HepG2 (cell line): ENCODE results near the gene BMPER. TPM values are rescaled to one million over a fixed set of nuclear protein-coding genes. Genes with fewer than 3 reads are reported as not detected.

Experiments used
- ATAC-seq: fragments of 200-7000 bp; cut with Tn5 transposase; 3 replicates; pipeline ENCODE4 v1.9.1; 2020; ENCODE audit warnings: mild to moderate bottlenecking, moderate library complexity
- BruUV-seq: library from RNA; stranded (reverse); fragments of 400-500 nt; replicated peaks from 2 replicates; lab custom pipeline; 2021; lab: Mats Ljungman, UMichigan
- CTCF ChIA-PET: fragments of 300-600 bp; formaldehyde crosslinking; extraction: SDS; loops from one replicate; lab custom pipeline; 2021; ENCODE audit warnings: low total read pairs, inconsistent platforms, low intra/inter-chr PET ratio; lab: Yijun Ruan, JAX
- POLR2A ChIA-PET: fragments of 350-600 bp; sonication (Branson Sonifier 250); formaldehyde crosslinking; loops from one replicate; lab custom pipeline; 2020; ENCODE audit warnings: antibody characterized with exemption, inconsistent platforms; lab: Yijun Ruan, JAX
- DNase-seq: peaks from one replicate; pipeline ENCODE4 v3.0.0-alpha.2; 2015; ENCODE audit warnings: low spot score
- FAIRE-seq: peaks from 3 replicates; lab custom pipeline; 2011; peaks lifted over from hg19 to GRCh38; lab: Jason Lieb, UNC
- H2AFZ ChIP-seq: one replicate; pipeline ENCODE4 v1.6.1; 2011; ENCODE audit warnings: low read length, inconsistent platforms
- H3K27ac ChIP-seq: fragments of 300-600 bp; 3 replicates; pipeline ENCODE4 v1.8.0; 2011; ENCODE audit warnings: mixed run types, mild to moderate bottlenecking, mixed read lengths, low read length, inconsistent platforms; ENCODE audit not compliant: insufficient read depth; ENCODE audit errors: extremely low read length
- H3K27me3 ChIP-seq, 2 experiments: fragments of 200-600 bp in 1 of 2; 2 replicates in 1 of 2; 3 replicates in 1 of 2; pipeline versions ENCODE4 v1.6.0 to v1.8.0; 2011; ENCODE audit warnings: low read length in 2 of 2, mild to moderate bottlenecking in 2 of 2, moderate library complexity in 2 of 2, inconsistent platforms in 1 of 2; ENCODE audit not compliant: insufficient read depth in 2 of 2, control insufficient read depth in 1 of 2
- H3K36me3 ChIP-seq, 2 experiments: fragments of 200-600 bp in 1 of 2; replicated peaks in 1 of 2; 2 replicates in 1 of 2; 3 replicates in 1 of 2; pipeline versions ENCODE4 v1.5.1 to v1.8.0; 2011; ENCODE audit warnings: low read length in 2 of 2, inconsistent platforms in 1 of 2; ENCODE audit not compliant: insufficient read depth in 2 of 2, control insufficient read depth in 1 of 2
- H3K4me1 ChIP-seq: 2 replicates; pipeline ENCODE4 v1.5.1; 2012; ENCODE audit warnings: low read length, inconsistent platforms; ENCODE audit not compliant: insufficient read depth
- H3K4me2 ChIP-seq: 2 replicates; pipeline ENCODE4 v1.6.0; 2011; ENCODE audit warnings: low read depth, low read length, inconsistent platforms
- H3K4me3 ChIP-seq, 3 experiments: fragments of 200-600 bp in 1 of 3; sonication (generic), shearing (Covaris generic) in 1 of 3; replicated peaks in 1 of 3; 2 replicates each; pipeline ENCODE4 v1.5.1; 2011 to 2016; ENCODE audit warnings: low read length in 3 of 3, inconsistent platforms in 2 of 3, low read depth in 2 of 3, mild to moderate bottlenecking in 2 of 3, control low read depth in 1 of 3, mixed read lengths in 1 of 3; ENCODE audit not compliant: insufficient read depth in 1 of 3
- H3K79me2 ChIP-seq: one replicate; pipeline ENCODE4 v1.6.1; 2011; ENCODE audit warnings: low read length, inconsistent platforms; ENCODE audit not compliant: insufficient read depth
- H3K9ac ChIP-seq: 2 replicates; pipeline ENCODE4 v1.6.0; 2011; ENCODE audit warnings: mild to moderate bottlenecking, low read depth, low read length, inconsistent platforms; ENCODE audit not compliant: insufficient read depth
- H3K9me3 ChIP-seq: 2 replicates; pipeline ENCODE4 v1.5.1; 2012; ENCODE audit warnings: mild to moderate bottlenecking, low read length
- H4K20me1 ChIP-seq: 2 replicates; pipeline ENCODE4 v1.6.0; 2011; ENCODE audit warnings: inconsistent platforms, mild to moderate bottlenecking, low read length, moderate library complexity; ENCODE audit not compliant: insufficient read depth
- AGO1 ChIP-seq: fragments of 200-400 bp; formaldehyde crosslinking; IDR thresholded peaks from 2 replicates; pipeline ENCODE4 v1.6.1; 2017; ENCODE audit warnings: mild to moderate bottlenecking, low read depth, low read length, moderate library complexity; ENCODE audit not compliant: poor library complexity, severe bottlenecking
- FIP1L1 ChIP-seq: fragments of 200-400 bp; formaldehyde crosslinking; IDR thresholded peaks from 2 replicates; pipeline ENCODE4 v1.6.1; 2018; ENCODE audit warnings: low read depth, mild to moderate bottlenecking, low read length, moderate library complexity, borderline replicate concordance; ENCODE audit not compliant: insufficient read depth
- FOXO1 ChIP-seq: sonication (generic); formaldehyde crosslinking; IDR thresholded peaks from 2 replicates; pipeline ENCODE4 v1.4.0; 2020; ENCODE audit warnings: missing genetic modification reagents
- HMGXB3 ChIP-seq: sonication (generic); formaldehyde crosslinking; IDR thresholded peaks from 2 replicates; pipeline ENCODE4 v1.4.0; 2020; ENCODE audit warnings: missing genetic modification reagents, borderline replicate concordance
- NFE2L2 ChIP-seq: fragments of 150-350 bp; IDR thresholded peaks from 2 replicates; pipeline ENCODE4 v1.6.1; 2014; ENCODE audit warnings: low read length
- TP53 ChIP-seq: sonication (generic); formaldehyde crosslinking; conservative IDR thresholded peaks from 2 replicates; pipeline ENCODE4 v1.4.0; 2020; ENCODE audit warnings: missing genetic modification reagents
- ZFP36 ChIP-seq: fragments of 150-350 bp; IDR thresholded peaks from 2 replicates; pipeline ENCODE4 v1.6.1; 2018; ENCODE audit warnings: borderline replicate concordance, low read length, low read depth; ENCODE audit not compliant: partially characterized antibody
- ZKSCAN1 ChIP-seq: fragments of 150-350 bp; IDR thresholded peaks from 2 replicates; pipeline ENCODE4 v1.6.1; 2014; ENCODE audit warnings: low read length
- ZNF770 ChIP-seq: sonication (generic); formaldehyde crosslinking; IDR thresholded peaks from 2 replicates; pipeline ENCODE4 v1.5.0; 2020; ENCODE audit warnings: mild to moderate bottlenecking, missing genetic modification reagents
- WGBS: methylation state at CpG from one replicate; pipeline ENCODE4 v1.1.6; 2017; ENCODE audit warnings: low lambda C conversion rate; 5-methylcytosine and 5-hydroxymethylcytosine counted together
- in situ Hi-C: cut with HindIII; loops from 2 replicates; pipeline ENCODE4 v1.10.0; 2017; ENCODE audit warnings: low pct_unique_long_range_greater_than_20kb; ENCODE audit not compliant: extremely low pct_ligation_motif_present
- intact Hi-C: fragments of 100-400 bp; cut with micrococcal nuclease; formaldehyde crosslinking; loops from one replicate; pipeline ENCODE4 v1.10.0; 2022; ENCODE audit not compliant: unreplicated experiment
- polyA plus RNA-seq, 8 experiments: library from polyadenylated mRNA; depleted of rRNA in 3 of 8; stranded (reverse) in 7 of 8; unstranded in 1 of 8; fragments of >200 nt; fragmentation: Illumina TruSeq in 4 of 8; extraction: Trizol in 4 of 8; gene quantifications; 2 replicates each; pipeline versions ENCODE4 v1.2.1 to v1.2.3, GENCODE V29; 2011 to 2016; ENCODE audit warnings: low read depth in 4 of 8, missing spikeins in 1 of 8, mixed read lengths in 1 of 8; ENCODE audit not compliant: insufficient read depth in 1 of 8
- total RNA-seq, 5 experiments: library from RNA; depleted of rRNA; stranded (reverse); fragments of >200 nt; fragmentation: Illumina TruSeq; extraction: Trizol; gene quantifications; 2 replicates each; pipeline ENCODE4 v1.2.3, GENCODE V29; 2016; ENCODE audit warnings: low read depth in 1 of 5
- TF ChIP-seq, protein P1 (sequence below): sonication (generic); formaldehyde crosslinking; IDR thresholded peaks from 2 replicates; pipeline ENCODE4 v1.8.1; 2022; ENCODE audit warnings: low read depth, mild to moderate bottlenecking, missing genetic modification reagents
- TF ChIP-seq, protein P2 (sequence below): IDR thresholded peaks from 2 replicates; pipeline ENCODE4 v1.6.1; 2018; ENCODE audit warnings: missing genetic modification reagents

Gene BMPER
- total and polyA plus RNA-seq, 2 of the 13 experiments (the other 11 are each of a cell fraction or from before 2014, with no cell fraction given) = not detected

- ChIA-PET POLR2A (no interaction called here), CTCF (no interaction called here)
- WGBS = 35% methylated on average over 3 of the region's 3 CpGs
- Histone ChIP-seq H2AFZ (no peak overlapping the region), H3K27me3 (peaks cover 0 to 12% of the 10 kb centered on the region in 2 experiments; a peak in 2 of 5 replicates), H3K9ac (no peak overlapping the region), H3K4me2 (no peak overlapping the region), H3K9me3 (no peaks in the 10 kb centered on the region), H3K36me3 (no peaks in the 10 kb centered on the region), H3K27ac (no peak overlapping the region), H3K4me1 (no peaks in the 10 kb centered on the region)
- no TSS peak for BruUV-seq
- intact Hi-C loops (no loop called here), in situ Hi-C loops (no loop called here)
- DNase-seq (no peak), ATAC-seq (no peak), FAIRE-seq (no peak)
- TF ChIP-seq ZFP36 = no peak
- no peak for TF ChIP-seq NFE2L2
- no peak for TF ChIP-seq ZNF770 (CRISPR knock-in tag)
- TF ChIP-seq, protein P1, sequence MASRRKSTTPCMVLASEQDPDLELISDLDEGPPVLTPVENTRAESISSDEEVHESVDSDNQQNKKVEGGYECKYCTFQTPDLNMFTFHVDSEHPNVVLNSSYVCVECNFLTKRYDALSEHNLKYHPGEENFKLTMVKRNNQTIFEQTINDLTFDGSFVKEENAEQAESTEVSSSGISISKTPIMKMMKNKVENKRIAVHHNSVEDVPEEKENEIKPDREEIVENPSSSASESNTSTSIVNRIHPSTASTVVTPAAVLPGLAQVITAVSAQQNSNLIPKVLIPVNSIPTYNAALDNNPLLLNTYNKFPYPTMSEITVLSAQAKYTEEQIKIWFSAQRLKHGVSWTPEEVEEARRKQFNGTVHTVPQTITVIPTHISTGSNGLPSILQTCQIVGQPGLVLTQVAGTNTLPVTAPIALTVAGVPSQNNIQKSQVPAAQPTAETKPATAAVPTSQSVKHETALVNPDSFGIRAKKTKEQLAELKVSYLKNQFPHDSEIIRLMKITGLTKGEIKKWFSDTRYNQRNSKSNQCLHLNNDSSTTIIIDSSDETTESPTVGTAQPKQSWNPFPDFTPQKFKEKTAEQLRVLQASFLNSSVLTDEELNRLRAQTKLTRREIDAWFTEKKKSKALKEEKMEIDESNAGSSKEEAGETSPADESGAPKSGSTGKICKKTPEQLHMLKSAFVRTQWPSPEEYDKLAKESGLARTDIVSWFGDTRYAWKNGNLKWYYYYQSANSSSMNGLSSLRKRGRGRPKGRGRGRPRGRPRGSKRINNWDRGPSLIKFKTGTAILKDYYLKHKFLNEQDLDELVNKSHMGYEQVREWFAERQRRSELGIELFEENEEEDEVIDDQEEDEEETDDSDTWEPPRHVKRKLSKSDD (CRISPR knock-in tag) = no peak
- TF ChIP-seq, protein P2, sequence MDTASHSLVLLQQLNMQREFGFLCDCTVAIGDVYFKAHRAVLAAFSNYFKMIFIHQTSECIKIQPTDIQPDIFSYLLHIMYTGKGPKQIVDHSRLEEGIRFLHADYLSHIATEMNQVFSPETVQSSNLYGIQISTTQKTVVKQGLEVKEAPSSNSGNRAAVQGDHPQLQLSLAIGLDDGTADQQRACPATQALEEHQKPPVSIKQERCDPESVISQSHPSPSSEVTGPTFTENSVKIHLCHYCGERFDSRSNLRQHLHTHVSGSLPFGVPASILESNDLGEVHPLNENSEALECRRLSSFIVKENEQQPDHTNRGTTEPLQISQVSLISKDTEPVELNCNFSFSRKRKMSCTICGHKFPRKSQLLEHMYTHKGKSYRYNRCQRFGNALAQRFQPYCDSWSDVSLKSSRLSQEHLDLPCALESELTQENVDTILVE = no peak
- no peak for TF ChIP-seq FOXO1 (CRISPR knock-in tag)
- no peak for TF ChIP-seq TP53 (CRISPR knock-in tag)
- TF ChIP-seq HMGXB3 (CRISPR knock-in tag) = no peak
- TF ChIP-seq FIP1L1 = no peak
- no peak for TF ChIP-seq ZKSCAN1
- no peak for TF ChIP-seq AGO1
- TF ChIP-seq, all 625 proteins: peak for 0
- Histone ChIP-seq H4K20me1 (no peaks in the 10 kb centered on the region), H3K79me2 (no peaks in the 10 kb centered on the region), H3K4me3 (no peak overlapping the region)
Measured at GRCh38 chr7:34189031-34189430, 283.7 kb downstream of the BMPER start.
